Activated CD8-positive, alpha-beta memory T cell treated with anti-CD3 and anti-CD28 coated beads for 48 hours (primary cell): ENCODE measurements around the gene UNC93B1.
"Not testable (repeated sequence)": the region's sequence is repeated elsewhere in the genome, so short reads cannot be mapped to it uniquely, and the experiment has no call there.

ENCODE experiments used
- DNase-seq, 3 experiments: peaks; one replicate each; pipeline ENCODE4 v3.0.0-alpha.2; 2020; ENCODE audit warnings: low read depth in 2 of 3, low spot score in 2 of 3

Gene UNC93B1

DNA sequence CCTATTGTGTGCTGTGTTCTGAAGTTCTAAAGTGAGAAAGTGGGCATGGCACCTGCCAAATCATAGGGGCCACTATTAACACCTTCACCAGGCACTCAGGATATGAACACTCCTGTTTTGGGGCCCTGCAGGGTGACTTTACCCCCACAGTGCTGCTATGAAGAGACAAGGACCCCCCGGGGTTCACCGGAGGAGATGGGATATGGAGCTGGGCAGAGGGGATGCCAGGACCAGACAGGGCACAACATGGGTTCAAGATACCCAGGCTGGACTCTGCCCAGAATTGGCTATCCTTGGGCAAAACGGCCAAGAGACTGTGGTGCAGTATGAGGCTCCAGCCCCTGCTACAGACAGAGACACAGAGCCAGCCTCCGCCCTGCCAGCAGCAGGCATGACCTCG lies 9.5 kb downstream of the UNC93B1 start:
- DNase-seq: not testable (repeated sequence)

DNA sequence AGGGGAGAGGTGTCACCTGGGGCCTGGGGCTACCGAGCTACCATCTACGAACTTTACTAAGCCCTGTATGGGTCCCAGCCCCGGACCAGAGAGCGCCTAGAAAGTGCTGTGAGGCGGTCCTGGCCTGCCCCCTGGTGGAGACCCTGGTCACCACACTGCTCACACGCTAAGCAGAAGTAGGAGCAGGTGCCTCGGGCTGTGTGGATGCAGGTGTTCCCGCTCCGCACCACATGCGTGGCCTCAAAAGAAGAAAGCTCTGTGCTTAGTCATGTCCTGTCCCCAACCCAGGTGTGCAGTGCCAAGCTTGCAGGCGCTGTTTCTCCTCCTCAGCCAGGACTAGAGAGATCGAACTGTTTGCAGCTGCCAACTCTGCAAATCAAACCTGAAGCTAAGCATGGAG lies 10.1 kb downstream of the UNC93B1 start:
- DNase-seq: not testable (repeated sequence)

DNA sequence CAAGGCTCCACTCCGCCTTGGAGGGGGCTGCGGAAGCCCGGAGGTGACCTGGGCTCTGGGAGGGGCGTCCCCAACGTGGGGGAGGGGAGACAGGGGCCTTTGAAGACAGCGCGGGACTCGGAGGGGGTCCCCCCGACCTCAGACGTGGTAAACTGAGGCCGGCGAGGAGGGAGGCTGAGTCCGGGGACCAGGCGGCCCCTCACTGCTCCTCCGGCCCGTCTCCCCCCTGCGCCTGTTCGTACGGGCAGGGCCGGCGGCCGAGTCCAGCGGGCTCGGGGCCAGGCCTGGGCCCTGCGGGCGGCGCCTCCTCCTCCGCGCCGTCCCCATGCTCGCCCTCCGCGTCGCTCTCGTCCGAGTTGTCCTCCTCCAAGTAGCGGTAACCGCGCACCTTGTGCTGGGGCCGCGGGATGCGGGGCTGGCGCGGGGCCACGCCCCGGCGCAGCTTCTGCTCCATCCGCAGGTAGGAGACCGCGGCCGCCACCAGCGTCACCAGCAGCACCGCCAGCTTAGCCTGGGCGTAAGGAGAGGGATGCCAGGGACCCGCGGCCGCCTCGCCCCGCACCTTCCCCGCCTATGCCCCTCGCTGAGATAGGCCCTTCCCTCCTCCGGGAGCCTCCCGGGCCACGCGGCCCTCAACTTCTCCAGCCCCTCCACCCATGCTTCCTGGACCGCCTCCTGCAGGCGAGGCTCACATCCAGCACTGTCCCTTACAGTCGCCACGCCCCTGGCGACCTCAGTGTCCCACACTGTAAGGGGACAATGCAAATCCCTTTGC lies 12.4 kb downstream of the UNC93B1 start:
- DNase-seq: not testable (repeated sequence)

DNA sequence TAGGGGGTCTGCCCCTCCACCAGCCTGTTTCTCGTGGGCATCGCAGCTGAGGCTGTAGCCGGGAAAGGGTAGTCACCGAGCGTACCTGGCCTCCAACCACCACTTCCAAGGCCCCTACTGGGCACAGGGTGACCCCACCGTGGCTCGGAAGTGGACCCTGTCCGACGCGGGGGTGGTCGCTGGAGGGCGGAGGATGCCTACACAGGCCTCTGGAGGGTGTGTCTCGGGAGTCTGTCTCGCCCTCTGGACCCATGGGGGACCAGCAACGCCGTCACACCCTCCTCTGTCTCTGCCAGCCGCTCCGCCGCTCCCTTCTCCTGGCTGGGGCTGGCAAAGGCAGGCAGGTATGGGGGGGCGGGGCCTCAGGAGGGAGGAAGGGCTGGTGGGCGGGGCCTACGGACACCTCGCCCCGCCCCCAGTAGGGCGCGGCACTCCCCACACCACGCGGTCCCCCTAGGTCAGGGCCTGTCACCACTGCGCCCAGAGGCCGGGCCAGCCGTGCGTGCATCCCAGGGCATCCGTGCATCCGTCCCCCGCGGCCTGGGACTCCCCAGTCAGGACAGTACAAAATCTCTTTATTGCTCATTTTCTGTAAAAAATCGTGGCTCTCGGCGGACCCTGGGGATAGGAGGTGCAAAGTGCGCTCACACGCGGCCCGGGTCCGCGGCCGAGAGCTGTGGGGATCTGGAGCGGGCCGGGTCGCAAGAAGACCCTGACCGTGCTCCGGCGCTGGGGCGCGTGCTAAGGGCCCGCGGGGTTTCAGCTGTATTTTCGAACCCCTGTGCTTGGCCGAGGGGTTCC lies 13.2 kb downstream of the UNC93B1 start:
- not testable (repeated sequence) for DNase-seq

DNA sequence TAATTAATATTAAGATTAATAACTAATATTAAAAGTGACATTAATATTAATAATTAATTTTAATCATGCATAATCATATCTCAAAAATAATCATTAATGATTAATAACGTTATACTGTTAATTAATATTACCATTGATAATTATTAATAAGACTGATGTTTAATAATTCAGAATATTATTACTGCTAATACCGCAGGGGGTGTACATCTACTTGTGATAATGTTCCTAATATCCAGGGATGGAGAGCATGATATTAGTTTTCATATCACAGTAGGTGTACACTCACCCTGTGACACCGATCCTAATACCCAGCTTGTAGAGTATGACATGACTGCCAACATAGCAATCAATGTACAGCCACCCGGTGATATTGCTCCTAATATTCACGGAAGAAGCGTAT lies 18.6 kb downstream of the UNC93B1 start:
- not testable (repeated sequence) for DNase-seq

DNA sequence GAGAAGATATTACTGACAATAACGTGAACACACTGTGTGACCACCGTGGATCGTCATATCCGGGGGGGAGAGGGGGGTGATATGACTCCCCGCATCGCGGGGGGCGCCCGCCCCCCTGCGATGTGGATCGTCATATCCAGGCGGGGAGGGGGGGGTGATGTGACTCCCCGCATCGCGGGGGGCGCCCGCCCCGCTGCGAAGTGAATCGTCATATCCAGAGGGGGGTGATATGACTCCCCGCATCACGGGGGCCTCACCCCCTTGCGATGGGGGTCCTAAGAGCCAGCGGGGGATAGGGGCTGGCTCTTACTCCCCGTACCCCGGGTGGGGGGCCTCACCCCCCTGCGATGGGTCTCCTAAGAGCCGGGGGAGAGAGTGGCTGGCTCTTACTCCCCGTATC lies 19.9 kb downstream of the UNC93B1 start:
- DNase-seq: no peak

DNA sequence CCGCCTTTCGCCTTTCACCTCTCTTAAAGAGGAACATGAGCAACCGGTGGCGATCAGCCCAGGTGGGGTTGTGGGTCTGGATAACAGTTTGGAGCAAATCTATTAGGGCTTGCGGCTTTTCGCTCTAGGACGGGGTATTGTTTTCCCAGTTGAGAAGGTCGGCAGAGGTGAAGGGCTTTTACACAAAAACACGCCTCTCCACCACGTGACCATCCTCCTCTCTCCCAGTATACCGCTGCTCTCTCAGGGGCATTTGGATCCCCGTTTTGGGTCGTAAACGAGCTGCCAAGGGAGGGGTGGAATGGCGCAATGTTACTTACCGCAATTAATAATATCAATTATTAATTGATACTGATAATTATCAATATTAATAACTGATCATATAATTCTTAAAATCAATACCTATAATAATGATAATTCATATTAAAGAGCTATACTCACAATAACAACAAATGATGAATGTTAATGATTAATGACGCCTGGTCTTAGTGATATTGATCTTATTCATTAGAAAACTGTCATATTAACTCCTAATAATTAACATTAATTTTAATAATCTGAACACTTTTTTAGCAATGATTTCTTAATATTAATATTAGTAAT lies 21.5 kb downstream of the UNC93B1 start:
- not testable (repeated sequence) for DNase-seq

DNA sequence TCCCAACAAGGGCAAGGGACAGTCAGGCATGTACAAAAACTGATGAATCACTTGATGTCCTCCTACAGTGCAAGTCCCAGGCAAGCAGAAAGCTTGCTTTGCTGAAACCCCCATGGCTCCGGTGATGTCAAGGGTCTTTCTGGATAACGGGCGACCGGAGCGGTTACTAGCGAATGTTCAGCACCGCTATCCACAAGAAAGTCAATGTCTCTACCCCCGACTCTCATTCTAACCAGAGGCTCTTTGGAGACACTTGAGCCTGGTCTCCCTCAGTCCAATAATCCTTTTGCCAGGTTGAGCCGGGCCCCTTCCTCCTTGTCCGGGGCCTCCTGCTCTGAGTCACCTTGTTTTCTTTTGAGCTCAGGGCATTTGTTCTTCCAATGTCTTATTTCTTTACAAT lies 22.7 kb downstream of the UNC93B1 start:
- DNase-seq: not testable (repeated sequence)

DNA sequence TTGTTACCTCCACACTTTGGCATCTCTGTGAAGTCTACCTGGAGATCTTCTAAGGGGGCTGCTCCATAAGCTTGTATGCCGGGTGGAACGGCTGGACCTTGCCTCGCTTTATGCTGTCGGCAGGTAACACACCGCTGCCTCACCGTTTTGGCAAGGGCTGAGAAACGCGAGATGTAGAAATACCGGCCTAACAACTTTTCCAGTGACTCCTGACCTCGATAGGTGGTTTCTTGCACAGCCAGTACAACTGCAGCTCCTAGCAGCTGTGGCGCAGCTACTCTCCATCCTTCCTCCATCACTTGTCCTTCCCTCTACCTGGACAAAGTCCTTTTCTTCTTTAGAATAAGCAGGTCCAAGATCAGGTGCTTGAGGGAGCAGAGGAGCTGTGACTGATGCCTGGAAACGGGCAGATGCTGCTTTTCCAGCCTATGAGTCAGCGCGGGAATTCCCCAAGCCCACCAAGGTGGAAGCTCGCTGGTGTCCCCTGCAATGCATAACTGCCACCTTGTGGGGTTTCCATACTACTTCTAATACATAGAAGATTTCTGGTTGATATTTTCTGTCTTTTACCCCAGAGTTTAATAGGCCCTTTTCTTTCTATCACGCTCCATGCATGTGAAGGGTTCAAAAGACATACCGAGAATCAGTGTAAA lies 25.0 kb downstream of the UNC93B1 start:
- DNase-seq: not testable (repeated sequence)

DNA sequence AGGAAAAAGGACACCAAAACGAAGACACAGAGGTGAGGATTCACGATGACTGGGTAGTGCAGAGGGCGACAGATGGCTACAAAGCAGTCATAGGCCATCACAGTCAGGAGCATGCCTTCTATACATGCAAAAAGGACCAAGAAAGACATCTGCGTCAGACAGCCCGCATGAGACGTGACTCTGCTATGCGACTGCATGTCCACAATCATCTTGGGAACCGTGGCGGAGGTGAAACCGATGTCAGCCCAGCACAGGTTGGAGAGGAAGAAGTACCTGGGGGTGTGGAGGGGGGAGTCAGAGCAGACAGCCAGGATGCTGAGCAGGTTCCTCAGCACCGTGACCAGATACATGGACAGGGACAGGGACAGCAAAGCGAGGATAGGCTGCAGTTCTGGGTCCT lies 29.2 kb downstream of the UNC93B1 start:
- DNase-seq: not testable (repeated sequence)

DNA sequence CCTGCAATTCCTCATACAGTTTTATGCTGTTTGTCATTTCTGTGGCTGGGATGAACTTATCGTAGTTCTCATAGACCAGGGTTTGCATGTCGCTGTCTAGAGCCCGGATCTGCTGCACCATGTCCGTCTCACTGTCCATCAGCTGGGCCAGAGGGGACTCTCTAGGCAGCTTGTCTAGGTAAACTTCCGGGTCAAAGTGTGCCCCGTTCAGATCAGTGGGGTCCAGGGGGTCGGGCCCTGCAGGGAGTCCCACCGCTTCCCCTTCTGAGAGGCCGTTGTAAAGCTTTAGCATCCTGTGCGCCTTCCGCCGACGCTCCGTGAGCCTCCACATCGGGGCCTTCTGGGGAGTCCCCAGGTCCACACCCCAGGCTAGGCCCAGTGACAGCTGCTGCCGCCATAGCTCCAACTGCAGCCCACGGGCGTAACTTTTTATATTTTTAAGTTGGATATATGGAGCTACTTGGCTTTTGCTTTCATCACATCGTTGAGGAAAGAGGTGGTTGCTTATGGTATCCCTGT lies 38.0 kb downstream of the UNC93B1 start:
- not testable (repeated sequence) for DNase-seq

DNA sequence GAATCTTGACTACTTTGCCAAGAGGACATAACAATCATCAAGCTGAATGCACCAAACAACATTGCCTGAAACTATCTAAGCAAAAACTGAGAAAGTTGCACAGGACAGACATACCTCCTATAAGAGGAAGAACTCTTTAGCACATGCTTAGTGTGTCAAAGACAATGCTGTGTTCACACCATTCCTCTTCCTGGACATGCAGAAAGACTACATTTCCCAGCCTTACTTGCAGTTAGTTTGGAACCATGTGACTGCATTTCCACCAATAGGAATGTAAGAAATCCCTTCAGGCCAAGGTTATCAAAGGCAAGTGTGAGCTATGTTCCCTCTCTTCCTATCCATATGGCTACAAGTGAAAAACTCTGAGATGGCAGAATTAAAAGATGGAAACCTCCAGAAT lies 39.2 kb downstream of the UNC93B1 start:
- not testable (repeated sequence) for DNase-seq

DNA sequence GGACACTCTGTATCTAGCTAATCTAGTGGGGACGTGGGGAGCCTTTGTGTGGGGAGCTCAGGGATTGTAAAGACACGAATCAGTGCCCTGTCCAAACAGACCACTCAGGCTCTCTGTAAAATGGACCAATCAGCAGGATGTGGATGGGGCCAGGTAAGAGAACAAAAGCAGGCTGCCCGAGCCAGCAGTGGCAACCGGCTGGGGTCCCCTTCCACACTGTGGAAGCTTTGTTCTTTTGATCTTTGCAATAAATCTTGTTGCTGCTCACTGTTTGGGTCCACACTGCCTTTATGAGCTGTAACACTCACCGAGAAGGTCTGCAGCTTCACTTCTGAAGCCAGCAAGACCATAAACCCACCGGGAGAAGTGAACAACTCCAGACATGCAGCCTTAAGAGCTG lies 40.0 kb downstream of the UNC93B1 start:
- not testable (repeated sequence) for DNase-seq

DNA sequence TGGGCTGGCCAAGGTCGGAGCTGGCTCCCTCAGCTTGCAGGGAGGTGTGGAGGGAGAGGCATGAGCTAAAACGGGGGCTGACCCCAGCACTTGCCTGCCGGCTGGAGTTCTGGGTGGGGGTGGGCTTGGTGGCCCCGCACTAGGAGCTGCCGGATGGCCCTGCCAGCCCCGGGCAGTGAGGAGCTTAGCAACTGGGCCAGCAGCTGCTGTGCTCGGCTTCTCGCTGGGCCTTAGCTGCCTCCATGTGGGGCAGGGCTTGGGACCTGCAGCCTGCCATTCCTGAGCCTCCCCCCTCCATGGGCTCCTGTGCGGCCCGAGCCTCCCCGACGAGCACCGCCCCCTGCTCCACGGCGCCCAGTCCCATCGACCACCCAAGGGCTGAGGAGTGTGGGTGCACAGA lies 40.7 kb downstream of the UNC93B1 start:
- DNase-seq: not testable (repeated sequence)

DNA sequence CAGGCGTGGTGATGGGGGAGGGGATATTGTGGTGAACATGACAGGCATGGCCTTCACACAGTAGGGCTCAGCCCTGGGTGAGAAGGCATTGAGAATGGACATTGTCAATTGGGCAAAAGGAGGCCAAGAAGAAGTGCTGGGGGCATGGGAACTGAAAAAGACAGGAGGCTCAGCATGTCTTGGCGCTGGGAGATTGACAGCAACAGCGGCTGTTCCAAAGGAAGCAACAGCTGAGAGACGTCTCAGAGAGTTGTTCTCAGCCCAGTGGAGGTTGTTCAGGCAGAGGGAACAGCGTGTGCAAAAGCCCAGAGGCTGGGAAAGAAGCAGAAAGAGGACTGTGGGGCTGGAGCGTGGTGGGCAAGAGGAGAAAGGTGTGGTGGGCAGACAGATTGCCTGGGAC lies 47.7 kb downstream of the UNC93B1 start:
- DNase-seq: not testable (repeated sequence)

DNA sequence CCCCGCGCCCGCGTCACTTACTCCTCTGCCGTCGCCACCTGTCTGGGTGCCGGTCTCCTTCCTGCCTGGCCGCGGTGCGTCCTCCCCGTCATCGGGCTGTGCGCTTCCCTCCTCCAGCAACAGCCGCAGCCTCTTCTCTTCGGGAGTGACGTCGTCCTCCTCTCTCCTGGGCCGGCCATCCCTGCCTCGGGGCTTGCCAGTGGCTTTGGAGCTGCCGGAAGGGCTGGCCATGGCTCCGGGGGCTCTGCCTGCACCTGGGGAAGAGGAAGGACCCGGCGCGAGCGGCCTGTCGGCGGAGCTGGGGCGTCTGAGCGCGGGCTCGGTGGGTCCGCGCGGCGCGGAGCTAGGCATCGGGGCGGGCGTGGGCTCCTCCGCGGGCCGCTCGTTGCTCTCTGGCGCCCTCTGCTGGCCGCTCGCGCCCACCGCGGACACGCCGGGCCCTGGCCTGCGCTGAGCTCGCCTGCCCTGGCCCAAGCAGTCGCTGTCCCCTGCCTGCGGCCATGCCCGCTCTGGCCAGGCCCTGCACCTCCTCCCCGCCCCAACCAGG lies 48.4 kb downstream of the UNC93B1 start:
- DNase-seq: peak; percentile 57 to 67 (median 63)

DNA sequence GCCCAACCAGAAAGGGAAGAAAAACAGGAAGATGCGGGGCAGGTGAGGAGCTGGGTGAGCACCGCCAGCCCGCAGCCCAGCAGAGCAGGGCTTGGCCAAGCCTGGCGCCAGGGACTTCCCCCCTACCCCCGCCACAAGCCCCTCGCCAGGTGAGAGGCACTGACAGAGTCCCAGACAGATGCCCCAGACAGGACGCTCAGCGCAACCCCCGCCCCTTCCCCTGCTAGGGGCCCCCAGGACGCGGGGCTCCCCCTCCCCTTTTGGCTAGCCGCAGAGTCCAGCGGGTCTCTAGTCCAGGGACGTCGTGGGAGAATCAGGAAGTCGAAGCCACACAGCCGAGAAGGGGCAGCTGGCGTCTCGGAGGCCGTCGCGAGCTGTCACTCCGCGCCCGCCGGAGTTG lies 48.9 kb downstream of the UNC93B1 start:
- not testable (repeated sequence) for DNase-seq

DNA sequence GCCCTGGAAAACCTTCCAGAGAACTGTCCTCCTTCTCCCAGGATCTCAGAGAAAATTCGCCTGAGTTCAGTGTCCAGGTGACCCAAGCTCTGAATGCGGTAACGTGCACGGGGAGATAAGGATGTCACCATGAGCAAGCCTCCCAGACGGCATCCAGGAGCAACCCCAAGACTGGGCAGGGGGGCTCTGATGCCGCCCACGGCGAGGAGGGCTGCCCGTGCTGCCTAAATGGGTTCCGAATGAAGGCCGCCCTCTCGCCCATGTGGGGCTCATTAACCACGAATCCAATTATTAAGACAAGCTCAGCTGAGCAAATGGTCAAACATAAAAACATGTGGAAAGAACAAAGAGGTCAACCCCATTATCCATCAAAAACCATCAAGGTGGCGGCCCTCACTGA lies 49.6 kb downstream of the UNC93B1 start:
- not testable (repeated sequence) for DNase-seq

DNA sequence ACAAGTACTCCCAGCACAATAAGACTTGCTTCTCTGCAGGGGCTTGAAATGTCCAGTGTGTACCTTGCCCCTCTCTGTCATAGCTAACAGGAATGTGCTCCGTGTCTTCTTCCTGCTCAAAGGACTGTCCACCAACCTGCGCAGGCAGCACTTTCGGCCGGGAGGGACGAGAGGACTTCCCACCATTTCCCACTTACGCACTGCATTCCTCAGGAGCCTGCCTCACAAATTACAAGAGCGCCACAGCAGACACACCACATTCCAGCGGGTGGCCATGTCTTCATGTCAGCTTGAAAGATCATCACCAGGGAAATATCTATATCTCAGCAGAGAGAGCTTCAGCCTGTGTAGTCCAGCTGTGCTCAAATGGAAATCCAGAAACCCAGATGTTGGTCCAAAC lies 53.2 kb downstream of the UNC93B1 start:
- DNase-seq: not testable (repeated sequence)

DNA sequence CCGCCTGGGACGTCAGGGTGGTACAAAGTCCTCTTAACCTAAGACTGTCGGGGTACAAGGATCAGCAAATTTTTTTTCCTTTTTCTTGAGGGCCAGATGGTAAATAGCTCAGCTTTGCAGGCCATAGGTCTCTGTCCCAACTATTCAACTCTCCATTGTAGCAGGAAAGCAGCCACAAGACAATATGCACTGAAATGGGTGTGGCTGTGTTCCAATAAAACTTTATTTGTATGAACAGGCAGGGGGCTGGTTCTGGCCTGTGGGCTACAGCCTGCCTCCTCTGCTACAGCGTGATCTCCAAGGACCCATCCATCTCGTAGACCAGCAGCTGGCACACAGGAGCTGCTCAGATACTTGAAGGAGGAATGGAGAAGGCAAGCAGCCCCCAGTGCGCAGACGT lies 56.1 kb downstream of the UNC93B1 start:
- not testable (repeated sequence) for DNase-seq

DNA sequence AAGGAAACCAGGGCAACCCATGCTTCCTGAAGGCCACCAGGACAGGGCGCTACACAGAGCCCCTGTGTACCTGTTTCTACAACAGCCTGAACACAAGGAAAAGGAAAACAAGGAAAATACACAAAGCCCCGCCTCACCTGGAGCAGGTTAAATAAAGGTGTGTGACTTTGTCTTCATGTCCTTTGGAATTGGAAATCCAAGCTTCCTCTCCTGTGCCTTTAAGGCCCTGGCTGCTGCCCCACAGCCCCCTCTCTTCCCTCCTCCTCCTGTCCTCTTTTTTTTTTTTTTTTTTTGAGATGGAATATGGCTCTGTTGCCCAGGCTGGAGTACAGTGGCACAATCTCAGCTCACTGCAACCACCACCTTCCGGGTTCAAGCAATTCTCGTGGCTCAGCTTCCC lies 57.5 kb downstream of the UNC93B1 start:
- not testable (repeated sequence) for DNase-seq
